Measurements from ENCODE around the gene C8A. TPM values are rescaled to one million over a fixed set of nuclear protein-coding genes. Genes with fewer than 3 reads are reported as not detected.

The C8A gene
- total and polyA plus RNA-seq, 2 of the 8 experiments (the other 6 are each of a cell fraction or from before 2014, with no cell fraction given) = not detected

DNA sequence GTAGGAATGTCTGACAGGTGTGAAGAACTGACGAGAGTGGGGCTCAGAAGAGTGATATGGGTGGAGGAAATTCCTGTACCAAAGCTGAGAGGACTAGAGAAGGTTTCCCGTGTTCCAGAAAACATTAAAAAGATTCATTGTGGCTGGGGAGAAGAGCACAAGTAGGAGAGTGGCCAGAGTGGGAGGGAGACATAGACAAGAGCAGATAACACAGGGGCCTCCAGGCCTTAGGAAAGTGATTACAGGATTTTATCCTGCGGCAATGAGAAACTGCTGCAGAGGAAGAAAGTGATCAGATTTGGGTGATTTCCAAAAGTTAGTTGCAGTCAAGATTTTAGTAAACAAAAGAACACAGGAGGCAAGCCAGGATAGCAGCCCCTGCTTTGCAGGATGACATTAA, 103.3 kb downstream of the C8A start (continued):
- TF ChIP-seq, protein P1, sequence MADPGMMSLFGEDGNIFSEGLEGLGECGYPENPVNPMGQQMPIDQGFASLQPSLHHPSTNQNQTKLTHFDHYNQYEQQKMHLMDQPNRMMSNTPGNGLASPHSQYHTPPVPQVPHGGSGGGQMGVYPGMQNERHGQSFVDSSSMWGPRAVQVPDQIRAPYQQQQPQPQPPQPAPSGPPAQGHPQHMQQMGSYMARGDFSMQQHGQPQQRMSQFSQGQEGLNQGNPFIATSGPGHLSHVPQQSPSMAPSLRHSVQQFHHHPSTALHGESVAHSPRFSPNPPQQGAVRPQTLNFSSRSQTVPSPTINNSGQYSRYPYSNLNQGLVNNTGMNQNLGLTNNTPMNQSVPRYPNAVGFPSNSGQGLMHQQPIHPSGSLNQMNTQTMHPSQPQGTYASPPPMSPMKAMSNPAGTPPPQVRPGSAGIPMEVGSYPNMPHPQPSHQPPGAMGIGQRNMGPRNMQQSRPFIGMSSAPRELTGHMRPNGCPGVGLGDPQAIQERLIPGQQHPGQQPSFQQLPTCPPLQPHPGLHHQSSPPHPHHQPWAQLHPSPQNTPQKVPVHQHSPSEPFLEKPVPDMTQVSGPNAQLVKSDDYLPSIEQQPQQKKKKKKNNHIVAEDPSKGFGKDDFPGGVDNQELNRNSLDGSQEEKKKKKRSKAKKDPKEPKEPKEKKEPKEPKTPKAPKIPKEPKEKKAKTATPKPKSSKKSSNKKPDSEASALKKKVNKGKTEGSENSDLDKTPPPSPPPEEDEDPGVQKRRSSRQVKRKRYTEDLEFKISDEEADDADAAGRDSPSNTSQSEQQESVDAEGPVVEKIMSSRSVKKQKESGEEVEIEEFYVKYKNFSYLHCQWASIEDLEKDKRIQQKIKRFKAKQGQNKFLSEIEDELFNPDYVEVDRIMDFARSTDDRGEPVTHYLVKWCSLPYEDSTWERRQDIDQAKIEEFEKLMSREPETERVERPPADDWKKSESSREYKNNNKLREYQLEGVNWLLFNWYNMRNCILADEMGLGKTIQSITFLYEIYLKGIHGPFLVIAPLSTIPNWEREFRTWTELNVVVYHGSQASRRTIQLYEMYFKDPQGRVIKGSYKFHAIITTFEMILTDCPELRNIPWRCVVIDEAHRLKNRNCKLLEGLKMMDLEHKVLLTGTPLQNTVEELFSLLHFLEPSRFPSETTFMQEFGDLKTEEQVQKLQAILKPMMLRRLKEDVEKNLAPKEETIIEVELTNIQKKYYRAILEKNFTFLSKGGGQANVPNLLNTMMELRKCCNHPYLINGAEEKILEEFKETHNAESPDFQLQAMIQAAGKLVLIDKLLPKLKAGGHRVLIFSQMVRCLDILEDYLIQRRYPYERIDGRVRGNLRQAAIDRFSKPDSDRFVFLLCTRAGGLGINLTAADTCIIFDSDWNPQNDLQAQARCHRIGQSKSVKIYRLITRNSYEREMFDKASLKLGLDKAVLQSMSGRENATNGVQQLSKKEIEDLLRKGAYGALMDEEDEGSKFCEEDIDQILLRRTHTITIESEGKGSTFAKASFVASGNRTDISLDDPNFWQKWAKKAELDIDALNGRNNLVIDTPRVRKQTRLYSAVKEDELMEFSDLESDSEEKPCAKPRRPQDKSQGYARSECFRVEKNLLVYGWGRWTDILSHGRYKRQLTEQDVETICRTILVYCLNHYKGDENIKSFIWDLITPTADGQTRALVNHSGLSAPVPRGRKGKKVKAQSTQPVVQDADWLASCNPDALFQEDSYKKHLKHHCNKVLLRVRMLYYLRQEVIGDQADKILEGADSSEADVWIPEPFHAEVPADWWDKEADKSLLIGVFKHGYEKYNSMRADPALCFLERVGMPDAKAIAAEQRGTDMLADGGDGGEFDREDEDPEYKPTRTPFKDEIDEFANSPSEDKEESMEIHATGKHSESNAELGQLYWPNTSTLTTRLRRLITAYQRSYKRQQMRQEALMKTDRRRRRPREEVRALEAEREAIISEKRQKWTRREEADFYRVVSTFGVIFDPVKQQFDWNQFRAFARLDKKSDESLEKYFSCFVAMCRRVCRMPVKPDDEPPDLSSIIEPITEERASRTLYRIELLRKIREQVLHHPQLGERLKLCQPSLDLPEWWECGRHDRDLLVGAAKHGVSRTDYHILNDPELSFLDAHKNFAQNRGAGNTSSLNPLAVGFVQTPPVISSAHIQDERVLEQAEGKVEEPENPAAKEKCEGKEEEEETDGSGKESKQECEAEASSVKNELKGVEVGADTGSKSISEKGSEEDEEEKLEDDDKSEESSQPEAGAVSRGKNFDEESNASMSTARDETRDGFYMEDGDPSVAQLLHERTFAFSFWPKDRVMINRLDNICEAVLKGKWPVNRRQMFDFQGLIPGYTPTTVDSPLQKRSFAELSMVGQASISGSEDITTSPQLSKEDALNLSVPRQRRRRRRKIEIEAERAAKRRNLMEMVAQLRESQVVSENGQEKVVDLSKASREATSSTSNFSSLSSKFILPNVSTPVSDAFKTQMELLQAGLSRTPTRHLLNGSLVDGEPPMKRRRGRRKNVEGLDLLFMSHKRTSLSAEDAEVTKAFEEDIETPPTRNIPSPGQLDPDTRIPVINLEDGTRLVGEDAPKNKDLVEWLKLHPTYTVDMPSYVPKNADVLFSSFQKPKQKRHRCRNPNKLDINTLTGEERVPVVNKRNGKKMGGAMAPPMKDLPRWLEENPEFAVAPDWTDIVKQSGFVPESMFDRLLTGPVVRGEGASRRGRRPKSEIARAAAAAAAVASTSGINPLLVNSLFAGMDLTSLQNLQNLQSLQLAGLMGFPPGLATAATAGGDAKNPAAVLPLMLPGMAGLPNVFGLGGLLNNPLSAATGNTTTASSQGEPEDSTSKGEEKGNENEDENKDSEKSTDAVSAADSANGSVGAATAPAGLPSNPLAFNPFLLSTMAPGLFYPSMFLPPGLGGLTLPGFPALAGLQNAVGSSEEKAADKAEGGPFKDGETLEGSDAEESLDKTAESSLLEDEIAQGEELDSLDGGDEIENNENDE (IDR thresholded peaks at IDR 0.05; ENCODE audit: insufficient replicate concordance, low read length) = no peak
- no peak for TF ChIP-seq JUND (IDR thresholded peaks at IDR 0.05; ENCODE audit: low read length)

All from H1 (cell line).